Retinal pigment epithelial cell (primary cell): ENCODE results near the gene ARL15.

Experiments used
- DNase-seq: peaks from one replicate; pipeline ENCODE4 v3.0.0-alpha.2; 2010; ENCODE audit warnings: low read depth
- H3K4me3 ChIP-seq: 2 replicates; pipeline ENCODE4 v1.5.1; 2011; ENCODE audit warnings: mild to moderate bottlenecking, low read length, control low read depth, moderate library complexity
- CTCF ChIP-seq: conservative IDR thresholded peaks from 2 replicates; pipeline ENCODE4 v1.5.1; 2011; ENCODE audit warnings: low read depth, low read length, control low read depth, inconsistent platforms

Gene ARL15

DNA sequence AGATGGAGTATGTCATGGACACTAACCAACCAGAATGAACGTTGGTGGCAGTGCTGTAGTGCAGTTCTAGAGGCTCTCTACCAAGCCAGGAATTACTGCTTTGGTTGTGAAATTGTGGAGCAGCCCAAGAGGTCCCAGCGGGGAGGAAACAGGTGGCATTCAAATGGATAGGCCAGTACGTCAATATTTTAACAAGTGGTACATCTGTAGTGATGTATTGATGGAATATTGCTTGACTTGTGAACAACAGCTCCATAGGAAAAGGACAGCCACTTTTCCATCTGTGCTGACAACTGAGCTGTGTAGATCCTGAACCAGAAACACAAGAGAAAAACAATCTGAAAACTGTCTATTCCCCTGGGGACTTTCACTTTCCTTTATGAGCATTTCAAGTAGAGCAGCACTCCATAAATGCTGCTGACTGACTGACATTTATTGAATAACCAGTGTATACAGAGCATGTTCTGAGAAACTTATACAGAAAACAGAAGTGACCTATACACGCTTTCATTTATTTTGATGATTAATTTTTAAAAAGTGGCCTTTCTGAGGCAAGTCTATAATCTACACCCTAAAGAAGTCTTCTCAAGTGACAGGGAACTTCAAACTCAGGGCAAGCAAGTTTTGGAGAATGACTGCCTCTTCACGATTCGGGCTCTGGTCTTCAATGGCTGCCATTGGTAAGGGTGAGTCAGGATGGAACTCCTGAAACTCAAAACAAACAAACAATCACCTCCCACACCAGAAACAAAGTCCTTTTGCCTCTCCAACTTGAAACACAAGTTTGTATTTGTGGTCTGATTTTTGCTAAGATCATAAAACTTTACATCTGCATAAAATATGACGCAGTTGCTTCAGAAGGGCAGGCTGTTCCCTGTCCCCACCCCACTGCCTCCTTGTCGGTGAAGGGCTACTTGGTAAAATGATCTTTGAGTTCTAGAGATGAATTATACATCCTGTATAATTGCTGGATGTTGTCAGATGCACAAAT lies 387.6 kb downstream of the ARL15 start:
- no peak for DNase-seq

DNA sequence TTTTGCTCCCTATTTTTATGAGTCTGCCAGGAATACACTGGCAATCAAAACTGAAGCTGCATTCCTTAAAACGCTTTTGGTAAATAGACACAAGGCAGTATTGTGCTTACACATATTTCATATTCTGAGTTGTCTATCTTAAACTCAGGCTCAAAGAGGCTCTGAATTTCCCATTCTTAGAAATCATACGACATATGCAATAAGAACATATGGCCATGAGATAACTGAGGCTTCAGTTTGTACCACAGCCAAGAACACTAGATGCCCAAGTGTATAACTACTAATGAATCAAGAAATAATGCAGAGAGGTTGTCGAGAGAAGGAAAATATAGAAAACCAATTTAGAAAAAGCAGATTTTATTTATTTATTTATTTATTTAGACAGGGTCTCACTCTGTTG lies 392.5 kb downstream of the ARL15 start:
- no peak for TF ChIP-seq CTCF
- no peak overlapping the region for H3K4me3 ChIP-seq
- DNase-seq, result no peak

More for the DNA sequence above, 387.6 kb downstream of the ARL15 start:
- no peak for TF ChIP-seq CTCF
- no peak overlapping the region for H3K4me3 ChIP-seq

DNA sequence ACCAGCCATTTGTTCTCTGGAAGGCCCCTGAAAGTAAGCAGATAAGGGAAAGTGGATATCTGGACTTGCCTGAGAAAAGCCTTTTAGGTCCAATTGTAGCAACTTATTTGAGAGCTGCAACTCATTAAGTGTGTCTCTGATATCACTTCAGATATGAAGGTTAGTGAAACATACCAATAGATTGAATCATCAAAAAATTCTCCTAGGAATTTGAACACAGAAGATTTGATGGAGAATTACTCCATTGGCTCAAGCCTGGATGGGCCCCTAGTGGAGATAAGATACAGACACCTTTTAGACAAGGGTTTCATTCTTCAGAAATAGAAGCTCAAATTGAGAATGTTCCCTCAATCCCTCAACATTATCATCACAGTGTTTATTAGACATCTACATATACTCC lies 393.3 kb downstream of the ARL15 start:
- DNase-seq, result peak; percentile 31
- H3K4me3 ChIP-seq, result no peak overlapping the region
- peak; percentile 44 for TF ChIP-seq CTCF

- H3K4me3 ChIP-seq, result no peak overlapping the region
- no peak for TF ChIP-seq CTCF
- no peak for DNase-seq
Observed at GRCh38 chr5:53915120-53915519, 395.3 kb downstream of the ARL15 start.

GRCh38 chr5:53913941-53914340 lies 396.4 kb downstream of the ARL15 start:
- no peak overlapping the region for H3K4me3 ChIP-seq
- no peak for DNase-seq
- no peak for TF ChIP-seq CTCF

DNA sequence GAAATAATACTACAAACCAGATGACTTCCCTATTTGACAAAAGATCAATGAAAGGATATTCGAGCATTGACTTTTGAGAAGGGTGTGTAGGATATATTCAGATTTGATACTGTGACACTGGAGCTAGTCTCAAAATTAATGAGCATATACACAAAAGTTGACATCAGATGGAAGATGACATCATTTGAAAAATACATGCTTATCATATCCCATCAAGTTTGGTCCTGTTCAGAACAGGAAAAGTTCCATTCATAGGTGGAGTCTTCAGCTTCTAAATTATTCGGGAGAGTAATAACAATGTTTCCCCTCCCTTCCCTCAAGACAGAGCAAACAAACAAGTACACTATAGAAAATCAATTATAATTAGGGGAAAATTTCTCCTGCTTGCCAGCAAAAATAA lies 401.6 kb downstream of the ARL15 start:
- no peak for DNase-seq
- H3K4me3 ChIP-seq, result no peak overlapping the region
- TF ChIP-seq CTCF, result no peak

DNA sequence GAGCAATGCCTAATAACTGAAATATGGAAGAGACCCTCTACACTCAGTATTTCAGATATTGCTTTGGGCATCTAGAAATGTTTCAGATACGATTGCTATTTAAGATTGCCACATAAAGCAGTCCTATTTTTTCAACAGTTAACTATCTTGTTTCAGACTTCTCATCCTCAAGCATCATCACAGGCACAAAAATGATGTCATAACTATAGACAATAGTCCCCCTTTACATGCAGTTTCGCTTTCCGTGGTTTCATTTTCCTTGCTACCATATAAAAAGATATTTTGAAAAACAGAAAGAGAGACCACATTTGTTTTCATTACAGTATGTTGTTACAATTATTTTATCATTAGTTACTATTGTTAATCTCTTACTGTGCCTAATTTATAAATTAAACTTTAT lies 402.5 kb downstream of the ARL15 start:
- no peak for TF ChIP-seq CTCF
- H3K4me3 ChIP-seq, result no peak overlapping the region
- no peak for DNase-seq
